ENCODE data around the gene EAF1.

DNA sequence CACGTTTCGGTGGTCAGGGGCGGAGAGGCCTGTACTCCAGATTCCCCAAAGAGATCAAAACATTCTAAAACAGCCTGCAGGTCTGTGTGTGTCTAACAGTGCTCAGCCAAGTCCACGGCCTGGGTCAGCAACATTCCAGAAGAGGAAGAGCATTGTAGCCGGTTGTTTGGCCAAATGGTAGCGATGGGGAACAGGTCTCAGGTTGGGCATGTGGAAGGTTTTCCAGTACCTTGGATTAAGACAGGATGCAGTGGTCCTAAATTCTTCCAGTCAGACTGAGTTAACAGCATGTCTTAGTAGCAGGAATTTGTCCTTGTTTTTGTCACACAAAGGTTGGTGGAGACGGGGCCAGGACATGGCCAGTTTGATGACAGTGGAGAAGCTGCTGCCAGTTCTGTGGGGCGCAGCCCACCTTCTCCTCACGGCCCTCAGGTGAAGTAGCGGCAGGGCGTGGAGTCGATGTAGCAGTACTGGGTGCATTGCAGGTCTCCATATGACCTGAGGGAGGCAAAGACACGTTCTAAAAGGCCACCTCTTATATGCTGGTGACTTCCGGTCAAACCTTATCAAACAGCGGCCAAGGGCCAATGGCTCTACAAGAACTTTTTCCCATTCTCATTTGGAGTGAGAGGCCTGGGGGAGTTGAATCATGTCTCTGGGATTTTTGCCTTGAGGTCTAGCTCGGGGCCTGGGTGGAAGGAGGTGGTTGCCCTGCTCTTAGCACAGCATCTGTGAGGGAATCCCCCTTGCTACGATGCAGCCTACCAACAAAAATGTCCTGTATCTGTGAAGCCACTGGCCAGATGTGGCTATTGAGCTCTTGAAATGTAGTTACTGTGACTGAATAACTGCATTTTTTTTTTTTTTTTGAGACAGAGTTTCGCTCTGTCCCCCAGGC lies 24.1 kb downstream of the EAF1 start:
- TF ChIP-seq EZH2phosphoT487 (IDR thresholded peaks at IDR 0.05; ENCODE audit: insufficient read depth, low read depth) (no peak), EZH2 (IDR thresholded peaks at IDR 0.05; ENCODE audit: insufficient read depth, poor library complexity, severe bottlenecking) (no peak)

All from GM23248 (cell line).